ENCODE measurements around the gene ZBTB20.

GRCh38 chr3:114585687-114586086, 561.4 kb downstream of the ZBTB20 start:
- TF ChIP-seq POLR2A (IDR thresholded peaks at IDR 0.05) (no peak), CTCF (IDR thresholded peaks at IDR 0.05) (no peak)
